Glutamatergic neuron (in vitro differentiated cells): ENCODE results near the gene SELENOP. TPM values are rescaled to one million over a fixed set of nuclear protein-coding genes. Genes with fewer than 3 reads are reported as not detected.

Experiments used
- DNase-seq: peaks from one replicate; pipeline ENCODE4 v3.0.0; 2022
- H3K27ac Mint-ChIP-seq: one replicate; pipeline ENCODE4 v1.8.0; 2020; ENCODE audit warnings: mild to moderate bottlenecking, mixed read lengths, inconsistent platforms; ENCODE audit not compliant: unreplicated experiment
- H3K27me3 Mint-ChIP-seq: one replicate; pipeline ENCODE4 v1.8.0; 2020; ENCODE audit warnings: mild to moderate bottlenecking, moderate library complexity, mixed read lengths, inconsistent platforms; ENCODE audit not compliant: unreplicated experiment
- H3K36me3 Mint-ChIP-seq: one replicate; pipeline ENCODE4 v1.8.0; 2020; ENCODE audit warnings: mild to moderate bottlenecking, mixed read lengths, inconsistent platforms; ENCODE audit not compliant: unreplicated experiment
- H3K4me1 Mint-ChIP-seq: one replicate; pipeline ENCODE4 v1.8.0; 2020; ENCODE audit warnings: mild to moderate bottlenecking, low read depth, mixed read lengths, inconsistent platforms; ENCODE audit not compliant: unreplicated experiment
- H3K4me3 Mint-ChIP-seq: one replicate; pipeline ENCODE4 v1.8.0; 2020; ENCODE audit warnings: mild to moderate bottlenecking, mixed read lengths, inconsistent platforms; ENCODE audit not compliant: unreplicated experiment
- H3K9me3 Mint-ChIP-seq: one replicate; pipeline ENCODE4 v1.8.0; 2020; ENCODE audit warnings: mild to moderate bottlenecking, moderate library complexity, mixed read lengths, inconsistent platforms; ENCODE audit not compliant: unreplicated experiment
- CTCF ChIP-seq: fragments of 200-600 bp; sonication (generic); IDR thresholded peaks from one replicate; pipeline ENCODE4 v1.5.0; 2021; ENCODE audit not compliant: partially characterized antibody, unreplicated experiment
- total RNA-seq: library from RNA; stranded (reverse); fragmentation: NEBNext Ultra II Directional; extraction: Animal tissue kit (Norgen Biotek cat#: 25700); gene quantifications from one replicate; pipeline ENCODE4 v1.2.1, GENCODE V29; 2021; ENCODE audit not compliant: unreplicated experiment

The SELENOP gene
- total RNA-seq, 1 donor from 2014 or later, result 0.61 TPM

- Mint-ChIP-seq H3K4me3 (no peak overlapping the region), H3K4me1 (no peaks in the 10 kb centered on the region), H3K27ac (no peak overlapping the region), H3K36me3 (no peaks in the 10 kb centered on the region), H3K27me3 (no peaks in the 10 kb centered on the region), H3K9me3 (no peaks in the 10 kb centered on the region)
- no peak for TF ChIP-seq CTCF
- DNase-seq, result no peak
Measured at GRCh38 chr5:42826757-42827515, 15.2 kb upstream of the SELENOP start.

GRCh38 chr5:42825422-42826148 lies 13.9 kb upstream of the SELENOP start:
- DNase-seq, result no peak
- no peaks in the 10 kb centered on the region for H3K27me3 Mint-ChIP-seq

GRCh38 chr5:42824347-42824976 lies 12.8 kb upstream of the SELENOP start:
- DNase-seq, result no peak
- Mint-ChIP-seq H3K9me3 (no peaks in the 10 kb centered on the region), H3K36me3 (no peaks in the 10 kb centered on the region), H3K4me3 (no peak overlapping the region), H3K4me1 (no peaks in the 10 kb centered on the region), H3K27ac (no peak overlapping the region), H3K27me3 (no peaks in the 10 kb centered on the region)
- no peak for TF ChIP-seq CTCF

More at GRCh38 chr5:42825422-42826148, 13.9 kb upstream of the SELENOP start:
- H3K4me3 Mint-ChIP-seq, result no peak overlapping the region
- no peaks in the 10 kb centered on the region for H3K36me3 Mint-ChIP-seq
- H3K9me3 Mint-ChIP-seq, result no peaks in the 10 kb centered on the region
- no peaks in the 10 kb centered on the region for H3K4me1 Mint-ChIP-seq
- H3K27ac Mint-ChIP-seq, result no peak overlapping the region
- no peak for TF ChIP-seq CTCF

GRCh38 chr5:42822548-42822947 lies 10.9 kb upstream of the SELENOP start:
- TF ChIP-seq CTCF, result no peak
- Mint-ChIP-seq H3K27me3 (no peaks in the 10 kb centered on the region), H3K9me3 (no peaks in the 10 kb centered on the region), H3K27ac (no peak overlapping the region), H3K4me1 (no peaks in the 10 kb centered on the region), H3K36me3 (no peaks in the 10 kb centered on the region), H3K4me3 (no peak overlapping the region)
- no peak for DNase-seq
